Measurements from ENCODE around the gene NPAS3.

GRCh38 chr14:33842299-33842698 is 903.6 kb downstream of the NPAS3 start:
- no peak for TF ChIP-seq CTCF (conservative IDR thresholded peaks at IDR 0.05 in 1 of 2, IDR thresholded peaks at IDR 0.05 in 1 of 2; ENCODE audit: low read depth in 1 of 2, low read length in 2 of 2)
- no peak for TF ChIP-seq EZH2 (IDR thresholded peaks at IDR 0.05; ENCODE audit: low read length, missing control alignments)
